Right lobe of liver (tissue), 4 donors: ENCODE data around the gene CYYR1.

Experiments used
- POLR2A ChIP-seq: fragments of 450-650 bp; IDR thresholded peaks from one replicate; pipeline ENCODE4 v1.6.1; 2017; ENCODE audit warnings: antibody characterized with exemption, mild to moderate bottlenecking
- TF ChIP-seq, protein P1 (sequence below), 4 donors: fragments of 200-600 bp in 3 of 4; fragments of 450-650 bp in 1 of 4; IDR thresholded peaks; one replicate each; pipeline versions ENCODE4 v1.5.1 to v1.8.0; 2016 to 2022; ENCODE audit warnings: antibody characterized with exemption in 4 of 4, mild to moderate bottlenecking in 2 of 4
- donor health status: DM: no; HTN: no; CAD: no.
- donor health status: DM: no; HTN: no; CAD: no.
- donor health status: DM: no; HTN: yes; CAD: no.

DNA sequence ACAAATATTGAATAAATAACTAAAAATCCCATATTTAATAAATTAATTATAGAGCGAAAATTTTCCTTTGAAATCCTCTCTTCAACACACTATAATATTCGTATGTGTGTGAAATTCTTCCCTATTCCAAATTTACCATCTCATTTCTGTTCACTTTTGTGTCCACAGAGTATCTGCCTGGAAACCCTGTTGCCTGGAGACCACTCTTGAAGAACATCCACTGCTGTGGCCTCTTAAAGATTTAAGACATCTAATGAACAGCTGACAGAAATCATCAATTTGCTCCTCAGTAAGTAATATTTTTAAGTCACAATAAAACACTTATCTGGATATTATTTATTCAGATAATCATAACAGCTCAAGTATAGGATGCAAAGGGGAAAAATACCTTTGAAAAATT, 69.7 kb downstream of the CYYR1 start:
- no peak for TF ChIP-seq POLR2A
- TF ChIP-seq, protein P1, sequence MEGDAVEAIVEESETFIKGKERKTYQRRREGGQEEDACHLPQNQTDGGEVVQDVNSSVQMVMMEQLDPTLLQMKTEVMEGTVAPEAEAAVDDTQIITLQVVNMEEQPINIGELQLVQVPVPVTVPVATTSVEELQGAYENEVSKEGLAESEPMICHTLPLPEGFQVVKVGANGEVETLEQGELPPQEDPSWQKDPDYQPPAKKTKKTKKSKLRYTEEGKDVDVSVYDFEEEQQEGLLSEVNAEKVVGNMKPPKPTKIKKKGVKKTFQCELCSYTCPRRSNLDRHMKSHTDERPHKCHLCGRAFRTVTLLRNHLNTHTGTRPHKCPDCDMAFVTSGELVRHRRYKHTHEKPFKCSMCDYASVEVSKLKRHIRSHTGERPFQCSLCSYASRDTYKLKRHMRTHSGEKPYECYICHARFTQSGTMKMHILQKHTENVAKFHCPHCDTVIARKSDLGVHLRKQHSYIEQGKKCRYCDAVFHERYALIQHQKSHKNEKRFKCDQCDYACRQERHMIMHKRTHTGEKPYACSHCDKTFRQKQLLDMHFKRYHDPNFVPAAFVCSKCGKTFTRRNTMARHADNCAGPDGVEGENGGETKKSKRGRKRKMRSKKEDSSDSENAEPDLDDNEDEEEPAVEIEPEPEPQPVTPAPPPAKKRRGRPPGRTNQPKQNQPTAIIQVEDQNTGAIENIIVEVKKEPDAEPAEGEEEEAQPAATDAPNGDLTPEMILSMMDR (IDR thresholded peaks at IDR 0.05), result no peak
